HG02870 (cell line): ENCODE data around the gene RUNX1.

ENCODE experiments used
- ATAC-seq: cut with Tn5 transposase; IDR thresholded peaks from one replicate; pipeline ENCODE4 v1.9.1; 2021; ENCODE audit warnings: mild to moderate bottlenecking, moderate library complexity; ENCODE audit not compliant: unreplicated experiment

RUNX1 gene

DNA sequence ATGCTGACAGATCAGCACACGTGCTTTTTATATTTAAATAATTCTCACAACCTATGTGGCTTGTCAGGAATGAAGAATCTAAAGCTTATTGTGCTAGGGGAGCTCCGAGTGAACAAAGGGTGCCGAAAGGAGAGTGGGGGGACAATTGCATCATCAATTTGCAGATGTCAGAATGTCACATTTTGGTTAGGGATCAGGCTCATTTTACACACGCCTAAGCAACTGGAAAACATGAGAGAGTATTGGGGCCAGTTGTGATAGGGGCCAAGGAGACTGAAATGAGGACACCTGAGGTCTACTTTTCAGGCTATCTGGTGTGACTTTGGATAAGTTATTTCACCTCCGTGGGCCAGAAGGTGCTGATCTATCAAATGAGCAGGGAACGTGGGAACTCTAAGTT lies 31.8 kb downstream of the RUNX1 start:
- no peak for ATAC-seq

DNA sequence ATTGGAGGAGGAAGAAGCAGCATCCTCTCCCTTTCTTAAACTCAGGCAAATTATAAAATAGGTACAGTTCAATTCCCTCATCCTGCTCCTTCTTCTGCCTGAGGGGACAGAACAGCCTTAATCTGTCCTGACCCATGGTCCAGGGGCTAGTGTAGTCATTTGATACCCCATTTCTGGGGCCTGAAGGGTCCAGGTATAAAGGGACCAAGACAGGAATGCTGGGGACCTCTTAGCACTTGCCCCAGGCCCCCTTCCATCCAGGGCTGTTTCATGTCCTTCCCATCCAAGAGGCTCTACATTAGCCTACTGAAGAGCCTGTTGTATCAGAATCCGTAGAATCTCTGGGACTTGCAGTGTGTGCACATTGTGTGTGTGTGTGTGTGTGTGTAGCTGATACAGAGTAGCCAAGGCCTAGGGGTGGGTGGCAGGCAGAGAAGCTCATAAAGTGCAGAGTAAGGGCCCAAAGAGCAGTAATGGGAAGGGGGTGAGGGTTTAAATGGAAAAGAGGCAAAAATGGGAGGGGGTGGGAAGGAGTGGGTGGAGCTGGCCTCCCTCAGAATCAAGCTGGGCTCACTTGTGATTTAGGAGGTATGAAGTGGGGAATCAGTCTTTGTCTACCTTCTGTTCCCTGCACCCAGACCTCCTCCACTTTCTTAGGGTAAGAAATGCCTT lies 32.4 kb downstream of the RUNX1 start:
- ATAC-seq, result no peak

DNA sequence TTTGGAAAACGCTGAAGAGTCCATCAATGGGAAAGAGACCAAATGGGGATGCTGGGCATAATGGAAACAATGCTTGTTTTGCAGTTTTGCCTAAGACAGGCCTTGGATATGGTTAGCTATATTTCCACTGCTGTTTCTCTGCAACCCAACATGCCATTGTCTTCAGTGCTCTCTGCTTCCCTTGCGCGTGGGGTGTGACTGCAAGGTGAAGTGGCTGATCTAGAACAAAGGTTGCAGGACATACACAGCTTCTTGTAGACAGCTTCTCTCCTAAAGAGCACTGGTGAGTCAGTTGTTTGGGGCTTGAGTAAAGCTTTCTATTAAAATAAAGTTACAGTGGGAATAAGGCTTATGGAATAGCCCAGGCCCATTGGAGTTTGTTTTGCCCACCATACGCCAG lies 33.0 kb downstream of the RUNX1 start:
- no peak for ATAC-seq

- ATAC-seq, result no peak
Measured at GRCh38 chr21:35015435-35016024, 33.6 kb downstream of the RUNX1 start.

DNA sequence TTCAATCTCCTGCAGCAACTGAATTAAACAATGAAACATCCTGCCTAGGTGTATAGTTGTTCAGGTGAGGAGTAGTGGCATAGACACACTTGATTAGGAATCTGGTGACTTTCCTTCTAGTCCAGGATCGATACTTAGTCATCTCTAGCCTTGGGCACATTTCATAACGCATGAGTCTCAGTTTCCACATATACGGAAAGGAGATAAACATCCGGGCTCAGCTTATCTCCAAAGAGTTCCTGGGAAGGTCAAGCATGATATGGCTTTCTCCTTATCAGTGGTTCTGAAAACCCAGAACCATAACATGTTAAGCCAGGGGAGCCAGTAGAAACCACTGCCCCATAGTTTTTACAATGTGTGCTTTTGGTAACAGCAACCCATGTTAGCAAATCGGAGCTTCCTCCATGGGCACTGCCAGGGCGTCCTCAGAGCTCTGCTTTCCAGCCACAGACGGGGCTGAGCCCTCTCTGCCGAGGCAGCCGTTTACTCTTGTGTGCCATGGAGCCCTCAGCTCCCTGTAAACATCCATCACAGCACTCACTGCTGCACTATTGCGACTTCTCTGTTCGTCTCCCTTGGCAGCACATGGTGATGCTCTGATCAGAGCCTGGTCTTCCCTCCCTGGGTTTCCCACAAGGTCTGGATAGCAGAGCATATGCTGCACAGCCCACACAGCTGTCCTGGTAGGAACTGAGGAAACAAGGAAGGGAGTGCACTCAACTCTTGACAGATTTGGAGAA lies 34.6 kb downstream of the RUNX1 start:
- no peak for ATAC-seq

GRCh38 chr21:35011681-35012080 lies 37.4 kb downstream of the RUNX1 start:
- ATAC-seq, result no peak

GRCh38 chr21:35010447-35010846 lies 38.7 kb downstream of the RUNX1 start:
- ATAC-seq, result no peak

DNA sequence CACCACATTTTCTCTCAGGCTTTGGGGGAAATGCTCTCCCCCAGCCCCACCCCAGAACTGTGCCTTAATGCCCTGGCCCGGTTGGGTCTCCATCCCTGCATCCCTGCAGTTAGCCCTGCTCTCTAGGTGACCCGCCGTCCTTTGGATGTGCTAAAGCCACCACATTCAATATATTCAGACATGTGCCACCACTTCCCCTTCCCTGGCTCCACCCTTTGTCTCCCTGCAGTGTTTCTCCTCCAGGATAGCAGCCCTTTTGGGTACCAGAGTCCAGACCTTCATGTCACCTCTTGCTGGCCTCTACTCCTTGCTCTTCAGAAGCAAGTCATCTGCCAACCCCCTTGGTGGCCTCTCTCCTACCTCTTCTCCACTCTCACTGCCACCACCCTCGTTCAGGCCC lies 41.8 kb downstream of the RUNX1 start:
- ATAC-seq, result no peak

GRCh38 chr21:35006771-35007170 lies 42.3 kb downstream of the RUNX1 start:
- no peak for ATAC-seq

GRCh38 chr21:35006248-35006647 lies 42.9 kb downstream of the RUNX1 start:
- no peak for ATAC-seq

DNA sequence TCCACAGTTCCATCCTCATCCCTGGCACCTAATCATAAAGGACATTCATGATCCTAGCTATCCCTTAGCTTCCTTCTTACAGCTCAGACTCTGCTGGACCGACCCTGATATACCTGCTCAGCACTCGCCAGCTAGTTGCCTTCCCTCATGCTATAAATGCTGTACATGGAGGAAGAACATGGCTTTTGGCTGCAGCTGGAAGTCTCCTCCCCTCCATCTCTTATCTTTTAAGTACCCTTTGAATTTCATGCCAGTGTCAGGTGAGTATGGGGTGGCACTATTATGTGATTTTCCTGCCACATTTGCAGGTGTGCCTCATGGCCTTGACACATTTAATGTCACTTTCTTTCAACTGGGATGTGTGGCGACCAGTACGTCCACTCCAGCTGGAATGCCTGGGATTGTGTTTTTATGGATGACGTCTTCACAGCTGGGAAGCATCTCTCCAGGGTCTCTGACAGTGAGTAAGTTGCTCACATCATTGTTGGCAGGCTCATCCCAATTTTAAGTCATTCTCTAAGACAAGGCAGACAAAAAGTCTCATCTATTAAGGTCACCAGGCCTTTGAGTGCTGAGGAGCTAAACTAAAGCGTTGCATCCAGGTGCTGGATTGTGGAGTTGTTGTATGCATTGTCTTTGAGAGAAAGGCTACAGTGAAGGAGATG lies 43.4 kb downstream of the RUNX1 start:
- no peak for ATAC-seq

- no peak for ATAC-seq
Measured at GRCh38 chr21:35005077-35005476, 44.0 kb downstream of the RUNX1 start.

GRCh38 chr21:35004314-35004713 lies 44.8 kb downstream of the RUNX1 start:
- ATAC-seq, result no peak

DNA sequence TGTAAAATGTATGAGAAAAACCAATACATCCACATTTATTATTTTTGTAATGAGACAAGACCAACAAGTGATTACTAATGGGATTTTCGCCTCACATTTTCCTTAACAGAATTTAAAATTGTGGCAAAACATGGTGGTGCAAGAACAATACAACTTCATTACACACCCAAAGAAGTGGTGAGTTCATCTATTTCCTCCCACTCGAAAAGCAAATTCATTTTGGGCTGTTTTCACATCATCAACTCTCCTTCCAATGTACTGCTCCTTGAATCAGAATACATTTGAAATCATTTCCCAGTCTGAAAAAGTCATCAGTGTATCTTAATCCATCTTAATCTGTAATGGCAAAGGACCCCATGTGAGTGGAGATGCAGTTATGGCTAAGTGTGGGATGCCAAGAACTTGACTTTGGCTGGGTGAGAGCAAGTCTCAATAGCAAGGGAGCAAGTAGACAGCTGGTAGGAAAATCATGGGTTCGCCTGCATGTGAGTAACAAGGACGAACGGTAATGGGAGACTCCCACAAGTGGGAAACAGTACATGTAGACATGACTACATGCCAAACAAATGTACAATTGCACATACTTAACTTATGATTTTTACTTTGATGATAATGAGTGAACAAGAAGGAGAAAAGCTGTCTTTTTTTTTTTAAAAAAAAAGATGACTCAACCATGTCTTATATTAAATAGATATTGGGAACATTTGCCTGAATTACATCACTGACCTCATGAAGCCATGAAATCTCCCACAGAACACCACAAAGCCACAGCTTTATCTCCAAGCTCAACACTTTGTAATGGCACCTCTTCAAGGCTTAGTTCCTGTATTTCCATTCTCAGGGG lies 46.0 kb downstream of the RUNX1 start:
- ATAC-seq, result no peak

DNA sequence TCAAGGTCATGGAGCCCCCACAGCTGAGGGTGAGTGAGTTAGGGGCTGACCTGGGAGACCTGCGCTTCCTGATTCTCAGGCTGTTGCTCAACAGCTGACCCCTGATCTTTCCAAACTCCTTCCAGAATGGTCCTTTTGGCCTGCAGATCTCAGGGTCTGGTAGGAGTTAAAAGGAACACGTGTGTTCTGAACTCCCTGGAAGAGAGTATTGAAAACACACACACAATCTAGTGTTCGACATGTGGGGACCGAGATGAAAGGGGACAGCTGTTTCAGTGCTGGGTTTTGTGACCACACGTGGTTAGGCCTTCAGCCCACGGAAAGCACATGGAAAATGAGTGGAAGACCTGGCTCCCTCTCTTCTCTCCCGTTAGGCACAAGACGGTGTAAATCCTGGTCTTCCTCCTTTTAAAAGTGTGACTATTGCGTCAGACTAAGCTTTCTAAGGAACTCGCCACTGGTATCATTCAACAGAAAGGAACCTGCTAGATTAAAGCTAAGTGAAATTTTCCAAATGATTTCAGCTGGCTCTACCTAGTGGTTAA lies 49.6 kb downstream of the RUNX1 start:
- ATAC-seq, result no peak

GRCh38 chr21:34998176-34998575 lies 50.9 kb downstream of the RUNX1 start:
- no peak for ATAC-seq

- ATAC-seq, result no peak
Measured at GRCh38 chr21:34997294-34997693, 51.8 kb downstream of the RUNX1 start.

GRCh38 chr21:34996304-34997101 lies 52.6 kb downstream of the RUNX1 start:
- no peak for ATAC-seq

DNA sequence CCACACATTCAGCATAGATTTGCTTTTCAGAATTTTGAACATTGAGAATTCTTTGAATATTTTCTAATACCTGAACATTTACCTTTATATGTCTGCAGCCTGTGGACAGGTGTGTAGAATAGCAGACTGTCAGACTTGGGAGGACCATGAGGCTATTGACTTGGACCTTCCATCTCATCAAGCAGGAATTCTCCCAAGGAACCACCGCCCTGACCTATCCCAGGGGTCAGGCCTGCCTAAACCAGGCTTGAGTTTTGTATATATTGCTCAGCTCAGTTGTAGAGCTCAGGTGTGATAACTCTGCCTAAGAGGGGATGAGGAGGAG lies 53.2 kb downstream of the RUNX1 start:
- no peak for ATAC-seq
